Dermis microvascular lymphatic vessel endothelial cell (primary cell): ENCODE data around the gene IFITM1. TPM values are rescaled to one million over a fixed set of nuclear protein-coding genes. Genes with fewer than 3 reads are reported as not detected.
"Not testable (repeated sequence)": the region's sequence is repeated elsewhere in the genome, so short reads cannot be mapped to it uniquely, and the experiment has no call there.

Experiments
- DNase-seq, 2 donors: peaks; one replicate each; pipeline versions ENCODE4 v3.0.0 to v3.0.0-alpha.2; 2010; ENCODE audit warnings: low read depth in 2 of 2
- total RNA-seq: library from RNA; depleted of rRNA; stranded (reverse); fragments of >200 nt; gene quantifications from 2 replicates; pipeline ENCODE4 v1.2.1, GENCODE V29; 2014

Gene IFITM1
- total RNA-seq, 1 donor from 2014 or later: 1.0 TPM

GRCh38 chr11:282630-283360 lies 31.0 kb upstream of the IFITM1 start:
- no peak for DNase-seq

GRCh38 chr11:283405-284104 lies 30.3 kb upstream of the IFITM1 start:
- DNase-seq: no peak

GRCh38 chr11:284105-285020 lies 29.5 kb upstream of the IFITM1 start:
- DNase-seq: no peak

GRCh38 chr11:285021-285893 lies 28.6 kb upstream of the IFITM1 start:
- no peak for DNase-seq

GRCh38 chr11:285894-286220 lies 28.0 kb upstream of the IFITM1 start:
- DNase-seq: no peak

- DNase-seq: not testable (repeated sequence)
Observed at GRCh38 chr11:286977-287820, 26.6 kb upstream of the IFITM1 start.

- DNase-seq: no peak
Observed at GRCh38 chr11:287821-288477, 25.9 kb upstream of the IFITM1 start.

GRCh38 chr11:288478-289397 lies 25.1 kb upstream of the IFITM1 start, which contains the start of gene PGGHG:
Gene PGGHG, plus strand, starts transcription at chr11:289126. Its CDS starts 691 bp downstream, at chr11:289817.
- DNase-seq: peak in 1 of 2 donors; percentile 57

- no peak for DNase-seq
Observed at GRCh38 chr11:289398-289711, 24.5 kb upstream of the IFITM1 start.

- no peak for DNase-seq
Observed at GRCh38 chr11:289712-290620, 23.9 kb upstream of the IFITM1 start.

GRCh38 chr11:290621-291231 lies 23.1 kb upstream of the IFITM1 start:
- no peak for DNase-seq

GRCh38 chr11:291281-292210 lies 22.3 kb upstream of the IFITM1 start:
- DNase-seq: no peak

GRCh38 chr11:292211-293121 lies 21.4 kb upstream of the IFITM1 start:
- DNase-seq: no peak

- DNase-seq: no peak
Observed at GRCh38 chr11:293271-293851, 20.5 kb upstream of the IFITM1 start.
